Gastrocnemius medialis (tissue), 4 donors: Measurements from ENCODE around the gene DNASE2.

Source experiments
- CTCF ChIP-seq, 5 experiments: fragments of 450-650 bp in 3 of 5; fragments of 200-600 bp in 2 of 5; sonication (generic) in 2 of 5; IDR thresholded peaks in 4 of 5; conservative IDR thresholded peaks in 1 of 5; 1 replicate in 4 of 5; 2 replicates in 1 of 5; pipeline ENCODE4 v1.5.1; 2016 to 2019; ENCODE audit warnings: antibody characterized with exemption in 5 of 5, mild to moderate bottlenecking in 3 of 5, moderate library complexity in 3 of 5
- POLR2A ChIP-seq, 2 donors: fragments of 450-650 bp; IDR thresholded peaks; one replicate each; pipeline ENCODE4 v1.6.1; 2017; ENCODE audit warnings: antibody characterized with exemption in 2 of 2, mild to moderate bottlenecking in 2 of 2, moderate library complexity in 2 of 2

GRCh38 chr19:12825254-12826131, 55.8 kb downstream of the DNASE2 start:
- TF ChIP-seq CTCF (IDR thresholded peaks at IDR 0.05 in 4 of 5, conservative IDR thresholded peaks at IDR 0.05 in 1 of 5) (no peak), POLR2A (IDR thresholded peaks at IDR 0.05) (no peak)
